Jurkat, Clone E6-1 (cell line): ENCODE data around the gene PACRG.
"Not testable (repeated sequence)": the region's sequence is repeated elsewhere in the genome, so short reads cannot be mapped to it uniquely, and the experiment has no call there.

Source experiments
- DNase-seq: peaks from one replicate; pipeline ENCODE4 v3.0.0-alpha.2; 2011; ENCODE audit warnings: low read depth, low spot score
- H3K4me3 ChIP-seq: 2 replicates; pipeline ENCODE4 v1.5.1; 2011; ENCODE audit warnings: mild to moderate bottlenecking, low read length, control low read depth, moderate library complexity

Gene PACRG

GRCh38 chr6:162964488-162965140 is 236.8 kb downstream of the PACRG start:
- H3K4me3 ChIP-seq, result no peak overlapping the region
- no peak for DNase-seq

- no peak overlapping the region for H3K4me3 ChIP-seq
- DNase-seq, result no peak
Observed at GRCh38 chr6:162965366-162965765, 237.6 kb downstream of the PACRG start.

GRCh38 chr6:162970246-162970645 is 242.5 kb downstream of the PACRG start:
- DNase-seq, result no peak
- H3K4me3 ChIP-seq, result no peak overlapping the region

DNA sequence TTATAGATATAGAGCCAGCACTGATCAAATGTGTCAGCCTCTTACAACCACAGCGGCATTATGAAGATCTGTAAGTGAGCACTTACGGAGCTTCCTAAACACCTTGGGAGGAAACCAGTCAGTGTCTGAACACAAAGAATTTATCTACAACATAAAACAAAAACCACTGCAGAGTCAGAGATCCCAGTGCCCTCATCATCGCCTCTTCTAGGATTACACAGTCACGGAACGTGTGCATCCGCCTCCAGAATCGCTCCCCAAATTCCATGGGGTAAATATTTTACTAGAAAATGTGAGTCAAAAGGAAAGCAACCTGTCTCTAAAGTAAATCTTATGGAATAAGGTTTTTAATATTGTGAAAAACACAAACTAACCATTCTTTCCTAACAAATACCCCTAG is 243.6 kb downstream of the PACRG start:
- DNase-seq, result no peak
- H3K4me3 ChIP-seq, result no peak overlapping the region

DNA sequence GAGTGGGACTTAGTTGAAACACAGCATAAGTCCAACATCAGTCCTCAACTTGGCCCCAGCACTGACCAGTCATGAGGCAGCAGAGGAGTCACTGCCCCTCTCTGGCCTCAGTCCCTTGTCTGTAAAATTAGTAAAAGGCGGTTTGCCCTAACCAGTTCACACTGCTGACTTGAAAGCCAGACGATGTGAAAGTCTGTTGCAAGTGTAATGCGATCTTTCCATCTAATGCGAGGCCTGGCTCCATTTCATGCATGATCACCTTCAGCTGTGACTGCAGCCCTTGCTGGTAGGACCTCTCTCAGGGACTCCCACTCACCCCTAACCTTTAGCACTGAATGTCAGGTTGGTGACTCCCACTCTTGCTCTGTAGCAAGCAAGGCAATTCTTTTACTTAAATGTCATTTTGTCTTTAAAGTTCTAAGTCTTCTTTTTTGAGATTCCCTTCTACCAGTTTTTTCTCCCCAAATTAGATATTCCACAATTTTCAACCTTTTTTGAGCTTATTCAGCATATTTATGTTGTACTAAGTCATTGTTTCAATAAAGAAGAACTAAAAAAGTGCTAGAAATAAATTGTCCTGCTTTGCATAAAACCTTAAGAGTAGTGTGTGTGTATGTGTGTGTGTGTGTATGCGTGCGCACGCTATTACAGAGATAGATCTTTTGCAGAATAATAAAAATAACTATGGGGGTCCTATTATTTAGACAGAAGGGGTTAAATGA is 245.5 kb downstream of the PACRG start:
- DNase-seq, result no peak
- no peak overlapping the region for H3K4me3 ChIP-seq

DNA sequence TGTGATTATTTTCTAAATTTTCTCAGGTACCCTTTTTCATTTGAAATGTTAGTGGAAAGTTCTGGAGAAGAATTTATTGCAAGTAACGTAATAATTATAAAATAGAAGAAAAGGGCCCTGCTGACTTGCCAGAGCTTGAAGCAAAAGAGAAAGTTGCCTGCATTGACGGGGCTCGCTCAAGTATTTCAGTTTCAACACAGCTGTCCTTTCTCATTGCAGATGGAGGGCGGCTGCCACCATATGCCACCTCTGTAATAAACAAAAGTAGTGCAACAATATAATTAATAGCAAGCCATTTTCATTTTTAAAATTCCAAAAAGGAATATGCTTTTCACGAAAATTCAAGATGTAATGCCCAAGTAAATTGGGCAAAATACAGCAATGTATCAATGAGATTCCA is 246.2 kb downstream of the PACRG start:
- DNase-seq, result no peak
- no peak overlapping the region for H3K4me3 ChIP-seq

DNA sequence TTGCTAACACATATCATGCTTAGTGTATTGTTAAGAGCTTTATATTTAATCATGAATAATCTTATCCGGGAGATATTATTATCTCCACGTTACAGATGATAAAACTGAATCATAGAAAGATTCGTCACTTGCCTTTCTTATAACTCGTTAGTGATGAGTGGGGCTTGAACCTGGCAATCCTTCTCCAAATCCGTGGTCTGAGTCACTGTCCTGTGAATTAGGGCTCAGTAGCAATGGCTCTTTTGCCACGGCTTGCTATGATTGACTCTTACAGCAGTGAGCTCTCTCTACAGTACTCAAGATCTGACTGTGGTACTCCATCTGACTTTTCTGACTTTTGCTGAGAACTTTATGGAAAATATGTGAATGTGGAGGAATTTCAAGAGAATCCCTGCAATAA is 246.9 kb downstream of the PACRG start:
- no peak overlapping the region for H3K4me3 ChIP-seq
- no peak for DNase-seq

DNA sequence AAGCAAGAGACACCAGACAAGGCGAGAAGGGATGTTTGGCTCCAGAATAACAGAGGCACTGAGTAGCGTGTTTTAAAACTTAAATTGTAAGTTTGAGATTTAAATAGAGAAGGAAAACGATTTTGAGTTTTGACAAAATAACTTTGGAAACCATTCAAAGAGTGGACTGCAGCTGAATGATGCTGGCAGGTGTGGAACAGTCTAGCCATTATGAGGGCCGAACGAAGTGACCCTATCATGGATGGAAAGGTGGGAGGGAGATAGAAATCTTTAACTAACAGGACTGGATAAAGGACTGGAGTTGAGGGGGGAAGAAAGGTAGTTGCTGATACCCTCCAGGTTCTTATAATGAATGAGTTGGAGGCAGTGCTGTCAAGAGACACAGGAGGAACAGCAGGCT is 248.4 kb downstream of the PACRG start:
- DNase-seq, result no peak
- H3K4me3 ChIP-seq, result no peak overlapping the region

DNA sequence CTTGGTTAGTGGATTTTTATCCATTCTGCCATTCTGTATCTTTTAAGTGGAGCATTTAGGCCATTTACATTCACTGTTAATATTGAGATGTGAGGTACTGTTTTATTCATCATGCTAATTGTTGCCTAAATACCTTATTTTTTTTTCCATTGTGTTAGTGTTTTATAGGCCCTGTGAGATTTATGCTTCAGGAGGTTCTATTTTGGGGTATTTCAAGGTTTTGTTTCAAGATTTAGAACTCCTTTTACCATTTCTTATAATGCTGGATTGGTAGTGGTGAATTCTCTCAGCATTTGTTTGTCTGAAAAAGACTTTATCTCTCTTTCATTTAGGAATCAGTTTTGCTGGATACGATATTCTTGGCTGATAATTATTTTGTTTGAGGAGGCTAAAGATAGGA is 255.5 kb downstream of the PACRG start:
- not testable (repeated sequence) for DNase-seq, H3K4me3 ChIP-seq

DNA sequence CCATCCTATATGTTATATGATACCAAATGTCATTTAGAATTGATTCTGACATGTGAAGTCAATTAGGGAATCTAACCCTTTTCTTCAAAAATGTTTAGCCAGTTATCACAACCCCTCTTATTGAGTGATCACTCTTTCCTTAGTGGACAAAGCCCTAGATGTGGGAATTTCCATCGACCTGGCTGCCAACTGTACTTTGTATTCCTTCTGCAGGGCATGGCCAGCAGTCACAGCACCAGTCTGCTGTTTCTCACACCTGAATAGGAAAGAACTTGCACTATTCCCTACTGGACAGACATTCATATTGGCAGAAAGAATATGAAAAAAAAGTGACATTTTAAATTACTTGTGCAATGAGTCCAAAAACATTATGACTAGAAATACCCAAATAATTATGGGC is 271.0 kb downstream of the PACRG start:
- DNase-seq, result no peak
- no peak overlapping the region for H3K4me3 ChIP-seq

GRCh38 chr6:162999575-163000285 is 272.0 kb downstream of the PACRG start:
- no peak for DNase-seq
- no peak overlapping the region for H3K4me3 ChIP-seq

- no peak overlapping the region for H3K4me3 ChIP-seq
- peak; percentile 3 for DNase-seq
Observed at GRCh38 chr6:163001330-163001729, 273.6 kb downstream of the PACRG start.

GRCh38 chr6:163008186-163008585 is 280.4 kb downstream of the PACRG start:
- no peak overlapping the region for H3K4me3 ChIP-seq
- DNase-seq, result no peak

DNA sequence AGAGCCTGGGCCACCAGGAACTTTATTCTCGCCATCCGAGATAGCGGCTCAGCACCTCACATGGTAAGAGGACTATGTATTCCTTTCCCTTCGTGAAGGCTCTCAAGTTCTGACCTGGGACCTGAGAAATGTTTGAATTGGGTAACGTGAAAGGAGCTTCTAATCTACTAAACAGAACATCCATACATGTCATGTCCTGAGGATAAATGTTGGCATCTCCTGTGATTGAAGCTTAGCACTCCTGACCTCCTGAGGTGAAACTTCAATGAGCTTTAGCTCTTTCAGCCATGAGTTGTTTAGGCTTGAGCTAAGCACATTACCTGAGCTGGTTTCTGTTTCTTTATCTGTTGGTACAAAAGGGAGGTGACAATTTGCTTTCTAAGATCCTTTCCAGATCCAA is 280.9 kb downstream of the PACRG start:
- H3K4me3 ChIP-seq, result no peak overlapping the region
- DNase-seq, result no peak

- H3K4me3 ChIP-seq, result no peak overlapping the region
- DNase-seq, result no peak
Observed at GRCh38 chr6:163010145-163010544, 282.4 kb downstream of the PACRG start.

DNA sequence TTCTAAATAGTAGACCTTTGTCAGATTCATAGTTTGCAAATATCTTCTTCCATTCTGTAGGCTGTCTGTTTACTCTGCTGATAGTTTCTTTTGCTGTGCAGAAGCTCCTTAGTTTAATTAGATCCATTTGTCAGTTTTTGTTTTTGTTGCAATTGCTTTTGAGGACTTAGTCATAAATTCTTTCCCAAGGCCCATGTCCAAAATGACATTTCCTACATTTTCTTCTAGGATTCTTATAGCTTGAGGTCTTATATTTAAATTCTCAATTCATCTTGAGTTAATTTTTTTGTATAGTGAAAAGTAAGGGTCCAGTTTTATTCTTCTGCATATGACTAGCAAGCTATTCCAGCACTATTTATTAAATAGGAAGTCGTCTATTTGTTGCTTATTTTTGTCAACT is 287.0 kb downstream of the PACRG start:
- H3K4me3 ChIP-seq, result no peak overlapping the region
- DNase-seq, result no peak

- no peak overlapping the region for H3K4me3 ChIP-seq
- DNase-seq, result no peak
Observed at GRCh38 chr6:163017801-163018200, 290.0 kb downstream of the PACRG start.

- DNase-seq, result no peak
- no peak overlapping the region for H3K4me3 ChIP-seq
Observed at GRCh38 chr6:163019926-163020325, 292.2 kb downstream of the PACRG start.

- H3K4me3 ChIP-seq, result no peak overlapping the region
- no peak for DNase-seq
Observed at GRCh38 chr6:163021054-163021453, 293.3 kb downstream of the PACRG start.

DNA sequence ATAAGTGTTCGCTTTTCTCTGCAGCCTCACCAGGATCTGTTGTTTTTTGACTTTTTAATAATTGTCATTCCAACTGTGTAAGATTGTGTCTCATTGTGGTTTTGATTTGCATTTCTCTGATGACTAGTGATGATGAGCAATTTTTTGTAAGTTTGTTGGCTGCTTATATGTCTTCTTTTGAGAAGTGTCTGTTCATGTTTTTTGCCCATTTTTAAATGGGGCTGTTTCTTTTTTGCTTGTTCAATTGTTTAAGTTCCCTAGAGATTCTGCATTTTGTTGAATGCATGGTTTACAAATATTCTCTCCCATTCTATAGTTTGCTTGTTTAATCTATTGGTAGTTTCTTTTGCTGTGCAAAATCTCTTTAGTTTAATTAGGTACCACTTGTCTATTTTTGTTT is 295.9 kb downstream of the PACRG start:
- no peak for DNase-seq
- H3K4me3 ChIP-seq, result no peak overlapping the region
